DMS153 treated with DMSO at 0.1 percent for 48 hours (cell line): ENCODE results near the gene A3GALT2.

Source experiments
- DNase-seq: peaks from one replicate; lab custom pipeline; 2025; ENCODE audit not compliant: unreplicated experiment; lab: John Stamatoyannopoulos, UW

The A3GALT2 gene

GRCh38 chr1:33273406-33273805 is 47.5 kb downstream of the A3GALT2 start:
- no peak for DNase-seq

- DNase-seq: no peak
Observed at GRCh38 chr1:33272930-33273329, 48.0 kb downstream of the A3GALT2 start.

GRCh38 chr1:33272509-33272908 is 48.4 kb downstream of the A3GALT2 start:
- DNase-seq: no peak

- no peak for DNase-seq
Observed at GRCh38 chr1:33271666-33272505, 49.0 kb downstream of the A3GALT2 start.

GRCh38 chr1:33270808-33271465 is 50.0 kb downstream of the A3GALT2 start:
- DNase-seq: no peak

- no peak for DNase-seq
Observed at GRCh38 chr1:33270379-33270778, 50.5 kb downstream of the A3GALT2 start.

- no peak for DNase-seq
Observed at GRCh38 chr1:33269621-33270020, 51.3 kb downstream of the A3GALT2 start.

- DNase-seq: no peak
Observed at GRCh38 chr1:33268927-33269610, 51.8 kb downstream of the A3GALT2 start.

- no peak for DNase-seq
Observed at GRCh38 chr1:33268457-33268856, 52.4 kb downstream of the A3GALT2 start.

GRCh38 chr1:33267468-33268205 is 53.3 kb downstream of the A3GALT2 start:
- no peak for DNase-seq

GRCh38 chr1:33266766-33267165 is 54.1 kb downstream of the A3GALT2 start:
- no peak for DNase-seq

- DNase-seq: no peak
Observed at GRCh38 chr1:33265780-33266605, 54.9 kb downstream of the A3GALT2 start.

- no peak for DNase-seq
Observed at GRCh38 chr1:33263890-33264504, 56.9 kb downstream of the A3GALT2 start.

- no peak for DNase-seq
Observed at GRCh38 chr1:33261344-33261743, 59.6 kb downstream of the A3GALT2 start.

GRCh38 chr1:33260439-33260838 is 60.5 kb downstream of the A3GALT2 start:
- DNase-seq: peak; percentile 38

- DNase-seq: no peak
Observed at GRCh38 chr1:33259879-33260278, 61.0 kb downstream of the A3GALT2 start.

GRCh38 chr1:33258788-33259274 is 62.1 kb downstream of the A3GALT2 start:
- DNase-seq: no peak

- DNase-seq: no peak
Observed at GRCh38 chr1:33257772-33258712, 62.9 kb downstream of the A3GALT2 start.
